ENCODE measurements around the gene POLR1A.

POLR1A gene

DNA sequence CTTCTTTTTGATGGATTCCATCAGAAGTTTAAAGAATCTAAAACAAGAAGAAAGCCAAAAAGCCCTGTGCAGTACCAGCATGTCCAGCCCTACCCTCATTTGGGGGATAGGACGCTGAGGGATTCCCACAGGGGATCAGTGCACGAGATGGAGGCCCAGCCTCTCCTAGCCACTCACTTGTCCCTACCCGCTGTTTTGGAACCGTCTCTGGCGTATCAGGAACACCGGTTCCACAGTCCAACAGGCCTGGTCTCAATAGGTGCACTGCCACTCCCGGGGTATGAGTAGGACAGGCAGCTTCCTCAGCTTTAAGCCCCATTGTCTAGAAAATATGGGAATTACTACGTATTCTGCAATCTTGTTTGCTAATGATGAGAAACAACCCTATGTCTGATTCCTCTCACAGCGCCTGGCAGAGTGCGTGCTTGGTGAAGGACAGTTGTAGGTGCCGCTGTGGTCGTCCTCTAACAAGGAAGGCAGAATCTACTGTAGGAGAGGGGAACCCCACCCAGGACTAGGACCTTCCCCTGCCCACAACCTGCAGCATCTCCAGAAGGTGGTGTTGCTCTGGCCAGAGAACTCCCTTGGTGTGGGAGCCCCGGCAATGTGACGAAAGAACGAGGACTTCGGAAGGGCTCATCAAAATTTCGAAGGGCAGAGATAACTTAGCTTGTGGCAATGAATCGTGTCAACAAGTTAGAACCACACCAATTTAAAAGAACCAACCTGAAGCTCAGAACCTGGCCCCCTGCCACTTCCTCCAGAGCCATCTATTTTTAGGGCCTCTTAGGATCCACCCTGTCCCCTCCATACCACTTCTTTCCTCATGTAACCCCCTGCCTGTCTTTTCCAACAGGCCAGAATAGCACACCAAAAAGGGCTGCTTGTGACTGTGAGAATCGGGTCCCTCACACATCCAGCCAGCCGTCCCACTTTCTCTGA is 71.7 kb downstream of the POLR1A start (continued):
- TF ChIP-seq ZNF133 (tag by site-specific recombination; IDR thresholded peaks at IDR 0.05) = no peak
- no peak for TF ChIP-seq EGR2 (tag by site-specific recombination; IDR thresholded peaks at IDR 0.05; ENCODE audit: low read depth)
- no peak for TF ChIP-seq ZBTB20 (tag by site-specific recombination; IDR thresholded peaks at IDR 0.05)
- TF ChIP-seq WT1 (tag by site-specific recombination; IDR thresholded peaks at IDR 0.05) = no peak
- TF ChIP-seq, protein P1, sequence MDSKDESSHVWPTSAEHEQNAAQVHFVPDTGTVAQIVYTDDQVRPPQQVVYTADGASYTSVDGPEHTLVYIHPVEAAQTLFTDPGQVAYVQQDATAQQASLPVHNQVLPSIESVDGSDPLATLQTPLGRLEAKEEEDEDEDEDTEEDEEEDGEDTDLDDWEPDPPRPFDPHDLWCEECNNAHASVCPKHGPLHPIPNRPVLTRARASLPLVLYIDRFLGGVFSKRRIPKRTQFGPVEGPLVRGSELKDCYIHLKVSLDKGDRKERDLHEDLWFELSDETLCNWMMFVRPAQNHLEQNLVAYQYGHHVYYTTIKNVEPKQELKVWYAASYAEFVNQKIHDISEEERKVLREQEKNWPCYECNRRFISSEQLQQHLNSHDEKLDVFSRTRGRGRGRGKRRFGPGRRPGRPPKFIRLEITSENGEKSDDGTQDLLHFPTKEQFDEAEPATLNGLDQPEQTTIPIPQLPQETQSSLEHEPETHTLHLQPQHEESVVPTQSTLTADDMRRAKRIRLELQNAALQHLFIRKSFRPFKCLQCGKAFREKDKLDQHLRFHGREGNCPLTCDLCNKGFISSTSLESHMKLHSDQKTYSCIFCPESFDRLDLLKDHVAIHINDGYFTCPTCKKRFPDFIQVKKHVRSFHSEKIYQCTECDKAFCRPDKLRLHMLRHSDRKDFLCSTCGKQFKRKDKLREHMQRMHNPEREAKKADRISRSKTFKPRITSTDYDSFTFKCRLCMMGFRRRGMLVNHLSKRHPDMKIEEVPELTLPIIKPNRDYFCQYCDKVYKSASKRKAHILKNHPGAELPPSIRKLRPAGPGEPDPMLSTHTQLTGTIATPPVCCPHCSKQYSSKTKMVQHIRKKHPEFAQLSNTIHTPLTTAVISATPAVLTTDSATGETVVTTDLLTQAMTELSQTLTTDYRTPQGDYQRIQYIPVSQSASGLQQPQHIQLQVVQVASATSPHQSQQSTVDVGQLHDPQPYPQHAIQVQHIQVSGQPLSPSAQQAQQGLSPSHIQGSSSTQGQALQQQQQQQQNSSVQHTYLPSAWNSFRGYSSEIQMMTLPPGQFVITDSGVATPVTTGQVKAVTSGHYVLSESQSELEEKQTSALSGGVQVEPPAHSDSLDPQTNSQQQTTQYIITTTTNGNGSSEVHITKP (tag by site-specific recombination; IDR thresholded peaks at IDR 0.05) = no peak
- TF ChIP-seq ZNF830 (tag by site-specific recombination; IDR thresholded peaks at IDR 0.05; ENCODE audit: low read depth) = no peak
- no peak for TF ChIP-seq KLF10 (tag by site-specific recombination; IDR thresholded peaks at IDR 0.05)
- TF ChIP-seq ZNF792 (tag by site-specific recombination; IDR thresholded peaks at IDR 0.05) = no peak

DNA sequence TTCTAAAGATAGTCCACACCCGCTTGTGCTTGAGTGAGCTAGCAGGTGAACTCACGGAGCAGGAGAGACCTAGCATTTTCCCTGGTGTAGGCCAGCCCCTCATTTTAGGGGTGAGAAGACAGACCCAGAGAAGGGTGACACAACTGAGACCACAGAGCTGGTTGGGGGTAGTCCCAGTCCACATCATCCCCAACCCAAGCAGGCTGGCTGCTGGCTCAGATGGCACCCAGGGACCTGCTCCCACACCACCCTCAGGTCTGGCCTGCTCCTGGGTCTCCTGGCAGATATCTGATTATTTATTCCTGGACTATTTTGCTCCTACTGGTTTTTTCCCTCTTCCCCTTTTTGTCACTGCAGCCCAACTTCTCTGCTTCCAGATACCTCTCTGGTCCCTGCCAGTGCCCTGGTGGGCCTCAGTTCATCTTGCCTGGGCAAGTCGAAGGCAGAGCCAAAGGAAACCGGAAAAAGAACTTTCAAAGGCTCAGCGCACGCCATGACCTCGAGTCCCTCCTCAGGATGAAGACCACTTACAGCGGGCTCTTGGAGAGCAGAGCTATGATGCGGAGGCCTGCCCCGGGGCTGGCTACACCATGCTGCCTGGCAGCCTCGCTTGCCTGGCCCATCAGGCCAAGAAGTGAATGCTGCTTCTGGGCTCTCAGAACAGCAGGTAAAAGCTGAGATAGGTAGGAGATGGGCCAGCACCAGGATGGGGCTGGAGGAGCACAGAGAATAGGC is 72.7 kb downstream of the POLR1A start:
- POLR2A ChIA-PET = no interaction called here
- H3K36me3 ChIP-seq (ENCODE audit: control insufficient read depth in 2 of 2, insufficient read depth in 1 of 2, low read length in 2 of 2) = peaks cover 16 to 94% of the 10 kb centered on the region in 2 experiments; a peak in 2 of 3 replicates
- CTCF ChIA-PET = no interaction called here
- TF ChIP-seq ZNF585B (tag by site-specific recombination; IDR thresholded peaks at IDR 0.05) = no peak
- TF ChIP-seq ZNF202 (tag by site-specific recombination; IDR thresholded peaks at IDR 0.05; ENCODE audit: borderline replicate concordance) = no peak
- no peak for TF ChIP-seq ZNF121 (tag by site-specific recombination; IDR thresholded peaks at IDR 0.05)
- TF ChIP-seq ZNF768 (tag by site-specific recombination; IDR thresholded peaks at IDR 0.05) = no peak
- no peak for TF ChIP-seq GLI2 (tag by site-specific recombination; IDR thresholded peaks at IDR 0.05; ENCODE audit: borderline replicate concordance, low read depth)
- TF ChIP-seq GLIS2 (tag by site-specific recombination; IDR thresholded peaks at IDR 0.05) = no peak
- no peak for TF ChIP-seq ZNF24 (tag by site-specific recombination; IDR thresholded peaks at IDR 0.05)
- TF ChIP-seq KLF10 (tag by site-specific recombination; IDR thresholded peaks at IDR 0.05) = no peak
- TF ChIP-seq ZNF132 (tag by site-specific recombination; IDR thresholded peaks at IDR 0.05; ENCODE audit: borderline replicate concordance) = no peak
- H3K27ac ChIP-seq (ENCODE audit: extremely low read depth, low read depth, low read length) = no peak overlapping the region
- H3K9me3 ChIP-seq (ENCODE audit: control insufficient read depth, insufficient read depth, low read depth, low read length) = no peaks in the 10 kb centered on the region
- H3K4me1 ChIP-seq (ENCODE audit: control insufficient read depth, insufficient read depth, low read length) = no peaks in the 10 kb centered on the region
- H3K4me3 ChIP-seq (ENCODE audit: low read depth, low read length) = no peak overlapping the region

DNA sequence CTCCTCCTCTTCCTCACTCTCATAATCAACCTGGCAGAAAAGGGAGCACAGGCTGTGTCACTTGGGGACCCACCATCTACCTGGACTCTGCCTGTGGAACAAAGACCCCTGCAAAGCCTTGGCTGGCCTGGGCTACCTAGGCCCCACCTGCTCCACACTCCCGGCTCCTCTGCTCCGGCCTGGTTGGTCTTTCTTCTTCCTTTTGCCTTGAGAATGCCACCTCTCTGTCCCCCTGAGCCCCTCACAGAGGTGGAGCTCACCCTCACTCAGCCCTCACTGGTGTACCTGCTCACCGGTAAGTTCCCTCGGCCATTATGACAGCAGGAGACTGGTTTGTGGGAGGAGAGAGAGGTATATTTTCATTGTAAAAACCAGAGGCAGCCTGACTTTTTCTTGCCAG is 74.1 kb downstream of the POLR1A start:
- ChIA-PET POLR2A (no interaction called here), CTCF (no interaction called here)
- no peak overlapping the region for H3K4me3 ChIP-seq (ENCODE audit: low read depth, low read length)
- H3K36me3 ChIP-seq (ENCODE audit: control insufficient read depth in 2 of 2, insufficient read depth in 1 of 2, low read length in 2 of 2) = peaks cover 16 to 94% of the 10 kb centered on the region in 2 experiments; a peak in 2 of 3 replicates
- no peaks in the 10 kb centered on the region for H3K9me3 ChIP-seq (ENCODE audit: control insufficient read depth, insufficient read depth, low read depth, low read length)
- H3K4me1 ChIP-seq (ENCODE audit: control insufficient read depth, insufficient read depth, low read length) = no peaks in the 10 kb centered on the region
- H3K27ac ChIP-seq (ENCODE audit: extremely low read depth, low read depth, low read length) = no peak overlapping the region
- no peak for TF ChIP-seq ZNF664 (tag by site-specific recombination; IDR thresholded peaks at IDR 0.05)
- TF ChIP-seq GFI1B (tag by site-specific recombination; IDR thresholded peaks at IDR 0.05) = no peak
- TF ChIP-seq, protein P1 (tag by site-specific recombination; IDR thresholded peaks at IDR 0.05) = no peak
- TF ChIP-seq ZNF221 (tag by site-specific recombination; IDR thresholded peaks at IDR 0.05; ENCODE audit: borderline replicate concordance) = no peak
- TF ChIP-seq, protein P2, sequence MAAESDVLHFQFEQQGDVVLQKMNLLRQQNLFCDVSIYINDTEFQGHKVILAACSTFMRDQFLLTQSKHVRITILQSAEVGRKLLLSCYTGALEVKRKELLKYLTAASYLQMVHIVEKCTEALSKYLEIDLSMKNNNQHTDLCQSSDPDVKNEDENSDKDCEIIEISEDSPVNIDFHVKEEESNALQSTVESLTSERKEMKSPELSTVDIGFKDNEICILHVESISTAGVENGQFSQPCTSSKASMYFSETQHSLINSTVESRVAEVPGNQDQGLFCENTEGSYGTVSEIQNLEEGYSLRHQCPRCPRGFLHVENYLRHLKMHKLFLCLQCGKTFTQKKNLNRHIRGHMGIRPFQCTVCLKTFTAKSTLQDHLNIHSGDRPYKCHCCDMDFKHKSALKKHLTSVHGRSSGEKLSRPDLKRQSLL (tag by site-specific recombination; IDR thresholded peaks at IDR 0.05) = no peak
- TF ChIP-seq WT1 (tag by site-specific recombination; IDR thresholded peaks at IDR 0.05) = no peak
- TF ChIP-seq ZSCAN16 (tag by site-specific recombination; IDR thresholded peaks at IDR 0.05) = no peak
- TF ChIP-seq, protein P3, sequence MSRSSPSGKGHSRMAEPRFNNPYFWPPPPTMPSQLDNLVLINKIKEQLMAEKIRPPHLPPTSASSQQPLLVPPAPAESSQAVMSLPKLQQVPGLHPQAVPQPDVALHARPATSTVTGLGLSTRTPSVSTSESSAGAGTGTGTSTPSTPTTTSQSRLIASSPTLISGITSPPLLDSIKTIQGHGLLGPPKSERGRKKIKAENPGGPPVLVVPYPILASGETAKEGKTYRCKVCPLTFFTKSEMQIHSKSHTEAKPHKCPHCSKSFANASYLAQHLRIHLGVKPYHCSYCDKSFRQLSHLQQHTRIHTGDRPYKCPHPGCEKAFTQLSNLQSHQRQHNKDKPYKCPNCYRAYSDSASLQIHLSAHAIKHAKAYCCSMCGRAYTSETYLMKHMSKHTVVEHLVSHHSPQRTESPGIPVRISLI (tag by site-specific recombination; IDR thresholded peaks at IDR 0.05) = no peak
